ENCODE data around the gene KRT81. TPM values are rescaled to one million over a fixed set of nuclear protein-coding genes. Genes with fewer than 3 reads are reported as not detected.

The KRT81 gene
- total RNA-seq, 1 donor from 2014 or later = not detected

DNA sequence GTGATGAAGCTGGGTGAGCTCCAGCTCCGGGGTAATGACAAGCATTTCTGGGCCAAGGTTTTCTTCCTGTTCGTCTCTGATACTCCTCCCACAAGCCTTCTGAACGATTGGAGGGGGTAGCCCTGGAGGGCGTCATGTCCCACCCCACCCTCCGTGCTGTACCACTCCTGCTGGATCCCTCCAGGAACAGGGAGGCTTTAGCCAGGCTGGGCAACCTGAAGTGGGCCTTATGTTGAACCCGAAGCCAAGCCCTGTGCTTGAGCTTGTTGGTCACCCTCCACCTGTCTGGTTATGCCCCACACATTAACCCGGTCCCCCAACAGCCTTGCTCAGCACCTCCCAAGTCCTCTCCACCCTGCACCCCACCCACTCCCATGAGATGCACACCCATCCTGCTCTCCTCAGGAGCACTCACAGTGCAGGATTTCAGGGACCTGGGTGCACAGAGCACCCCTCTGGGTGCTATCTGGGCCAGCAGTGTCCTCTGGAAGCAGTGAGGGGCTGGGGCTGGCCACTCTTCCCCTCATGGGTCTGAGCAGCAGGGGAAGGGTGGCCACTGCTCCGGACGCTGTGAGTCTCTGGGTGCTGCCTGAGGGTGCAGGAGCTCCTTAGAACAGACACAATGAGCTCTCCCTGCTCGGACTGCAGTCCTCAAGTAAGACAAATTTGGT is 36.6 kb upstream of the KRT81 start:
- no peaks in the 10 kb centered on the region for H3K36me3 ChIP-seq
- TF ChIP-seq, protein P1, sequence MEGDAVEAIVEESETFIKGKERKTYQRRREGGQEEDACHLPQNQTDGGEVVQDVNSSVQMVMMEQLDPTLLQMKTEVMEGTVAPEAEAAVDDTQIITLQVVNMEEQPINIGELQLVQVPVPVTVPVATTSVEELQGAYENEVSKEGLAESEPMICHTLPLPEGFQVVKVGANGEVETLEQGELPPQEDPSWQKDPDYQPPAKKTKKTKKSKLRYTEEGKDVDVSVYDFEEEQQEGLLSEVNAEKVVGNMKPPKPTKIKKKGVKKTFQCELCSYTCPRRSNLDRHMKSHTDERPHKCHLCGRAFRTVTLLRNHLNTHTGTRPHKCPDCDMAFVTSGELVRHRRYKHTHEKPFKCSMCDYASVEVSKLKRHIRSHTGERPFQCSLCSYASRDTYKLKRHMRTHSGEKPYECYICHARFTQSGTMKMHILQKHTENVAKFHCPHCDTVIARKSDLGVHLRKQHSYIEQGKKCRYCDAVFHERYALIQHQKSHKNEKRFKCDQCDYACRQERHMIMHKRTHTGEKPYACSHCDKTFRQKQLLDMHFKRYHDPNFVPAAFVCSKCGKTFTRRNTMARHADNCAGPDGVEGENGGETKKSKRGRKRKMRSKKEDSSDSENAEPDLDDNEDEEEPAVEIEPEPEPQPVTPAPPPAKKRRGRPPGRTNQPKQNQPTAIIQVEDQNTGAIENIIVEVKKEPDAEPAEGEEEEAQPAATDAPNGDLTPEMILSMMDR (IDR thresholded peaks at IDR 0.05) = no peak
- no peaks in the 10 kb centered on the region for H3K9me3 ChIP-seq
- DNase-seq (ENCODE audit: low spot score in 2 of 2) = no peak
- peaks cover 7% of the 10 kb centered on the region in 2 donors for H3K4me1 ChIP-seq
- intact Hi-C loops (cut with DNase I) = loop anchor here (1.0 to 5.0 kb wide), 3 partner anchors 47 to 171 kb away; no protein-coding TSS in a partner anchor
- no peak overlapping the region for H3K4me3 ChIP-seq
- H3K27me3 ChIP-seq = no peaks in the 10 kb centered on the region
- H3K27ac ChIP-seq = no peak overlapping the region

DNA sequence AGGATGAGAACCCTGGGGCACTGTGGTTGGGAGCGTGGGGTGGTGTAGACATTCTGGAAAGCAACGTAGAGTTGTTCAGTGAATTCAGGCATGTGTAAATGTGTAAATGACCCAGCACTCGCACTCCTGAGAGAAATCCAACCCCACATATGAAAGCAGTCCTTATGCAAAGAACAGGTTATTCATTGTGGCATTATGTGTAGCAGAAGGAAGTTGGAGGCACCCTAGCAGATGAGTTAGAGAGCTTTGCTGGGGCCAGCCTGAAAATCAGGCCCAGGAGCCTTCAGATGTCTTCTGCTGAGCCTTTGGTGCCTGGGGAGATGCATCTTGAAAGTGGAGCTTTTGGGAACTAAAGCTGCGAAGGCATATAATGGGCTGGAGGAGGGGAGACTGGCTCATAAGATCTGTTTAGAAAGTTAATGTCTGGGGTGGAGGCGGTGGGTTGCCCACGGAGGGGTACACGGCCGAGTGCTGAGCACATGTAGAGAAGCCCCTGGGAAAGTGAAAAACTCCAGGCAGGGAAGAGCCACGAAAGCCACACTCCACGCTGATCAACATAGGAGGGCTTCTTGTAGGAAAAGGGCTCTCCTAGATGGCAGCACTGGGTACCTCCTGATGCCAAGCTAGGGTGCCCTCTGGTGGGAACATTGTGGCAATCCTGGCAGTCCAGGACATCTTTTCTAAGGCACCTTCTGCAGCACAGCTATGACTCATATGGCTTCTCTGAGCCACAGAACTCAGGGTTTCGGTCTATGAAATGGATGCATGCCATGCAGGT is 35.9 kb upstream of the KRT81 start:
- peak; percentile 66 to 93 for DNase-seq (ENCODE audit: low spot score in 2 of 2)

GRCh38 chr12:52324153-52324444 is 32.8 kb upstream of the KRT81 start:
- DNase-seq (ENCODE audit: low spot score in 2 of 2) = no peak
- Histone ChIP-seq H3K9me3 (no peaks in the 10 kb centered on the region), H3K27me3 (no peaks in the 10 kb centered on the region), H3K4me1 (peaks cover 7% of the 10 kb centered on the region in 2 donors), H3K4me3 (no peak overlapping the region), H3K36me3 (no peaks in the 10 kb centered on the region), H3K27ac (no peak overlapping the region)
- TF ChIP-seq, protein P1 (IDR thresholded peaks at IDR 0.05) = no peak
- intact Hi-C loops (cut with DNase I) = no loop called here

More for the DNA sequence above, 35.9 kb upstream of the KRT81 start:
- Histone ChIP-seq H3K9me3 (no peaks in the 10 kb centered on the region), H3K4me3 (no peak overlapping the region), H3K36me3 (no peaks in the 10 kb centered on the region), H3K27me3 (no peaks in the 10 kb centered on the region), H3K4me1 (peaks cover 7% of the 10 kb centered on the region in 2 donors), H3K27ac (peak overlapping the region; percentile 59 to 64)
- intact Hi-C loops (cut with DNase I) = loop anchor here (1.0 to 5.0 kb wide), 3 partner anchors 46 to 170 kb away; no protein-coding TSS in a partner anchor
- TF ChIP-seq, protein P1 (IDR thresholded peaks at IDR 0.05) = peak; percentile 76 to 89 (median 89)

- Histone ChIP-seq H3K36me3 (no peaks in the 10 kb centered on the region), H3K27me3 (no peaks in the 10 kb centered on the region), H3K9me3 (no peaks in the 10 kb centered on the region), H3K4me1 (peaks cover 7% of the 10 kb centered on the region in 2 donors), H3K4me3 (no peak overlapping the region), H3K27ac (no peak overlapping the region)
- intact Hi-C loops (cut with DNase I) = no loop called here
- TF ChIP-seq, protein P1 (IDR thresholded peaks at IDR 0.05) = no peak
- no peak for DNase-seq (ENCODE audit: low spot score in 2 of 2)
Measured at GRCh38 chr12:52323416-52324152, 32.2 kb upstream of the KRT81 start.

DNA sequence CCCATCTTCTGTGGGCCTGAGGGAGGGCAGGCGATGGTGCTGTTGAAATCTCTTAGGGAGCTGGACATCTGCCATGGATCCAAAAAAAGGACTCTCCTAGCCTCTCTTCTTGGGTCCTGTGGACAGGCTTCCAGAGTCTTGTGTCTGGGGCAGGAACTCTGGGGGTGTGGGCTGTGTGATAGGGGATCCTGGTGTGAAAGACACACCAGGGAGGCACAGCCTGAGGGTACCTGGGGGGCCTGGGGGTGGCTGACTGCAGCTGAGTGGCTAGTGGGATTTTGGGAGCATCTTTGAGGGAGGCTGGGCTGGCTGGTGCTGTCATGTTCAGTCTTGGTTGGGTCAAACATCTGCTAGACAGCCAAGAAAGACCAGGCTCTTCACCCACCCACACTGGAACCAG is 31.7 kb upstream of the KRT81 start:
- TF ChIP-seq, protein P1 (IDR thresholded peaks at IDR 0.05) = no peak
- intact Hi-C loops (cut with DNase I) = no loop called here
- Histone ChIP-seq H3K36me3 (no peaks in the 10 kb centered on the region), H3K27me3 (no peaks in the 10 kb centered on the region), H3K4me3 (no peak overlapping the region), H3K27ac (no peak overlapping the region), H3K4me1 (peaks cover 7% of the 10 kb centered on the region in 2 donors), H3K9me3 (no peaks in the 10 kb centered on the region)
- no peak for DNase-seq (ENCODE audit: low spot score in 2 of 2)
